DMS 273 (cell line): Measurements from ENCODE around the gene C11orf68.
"Not testable (repeated sequence)": the region's sequence is repeated elsewhere in the genome, so short reads cannot be mapped to it uniquely, and the experiment has no call there.

Experiments used
- DNase-seq: peaks from one replicate; lab custom pipeline; 2025; ENCODE audit not compliant: unreplicated experiment; lab: John Stamatoyannopoulos, UW

C11orf68 gene

DNA sequence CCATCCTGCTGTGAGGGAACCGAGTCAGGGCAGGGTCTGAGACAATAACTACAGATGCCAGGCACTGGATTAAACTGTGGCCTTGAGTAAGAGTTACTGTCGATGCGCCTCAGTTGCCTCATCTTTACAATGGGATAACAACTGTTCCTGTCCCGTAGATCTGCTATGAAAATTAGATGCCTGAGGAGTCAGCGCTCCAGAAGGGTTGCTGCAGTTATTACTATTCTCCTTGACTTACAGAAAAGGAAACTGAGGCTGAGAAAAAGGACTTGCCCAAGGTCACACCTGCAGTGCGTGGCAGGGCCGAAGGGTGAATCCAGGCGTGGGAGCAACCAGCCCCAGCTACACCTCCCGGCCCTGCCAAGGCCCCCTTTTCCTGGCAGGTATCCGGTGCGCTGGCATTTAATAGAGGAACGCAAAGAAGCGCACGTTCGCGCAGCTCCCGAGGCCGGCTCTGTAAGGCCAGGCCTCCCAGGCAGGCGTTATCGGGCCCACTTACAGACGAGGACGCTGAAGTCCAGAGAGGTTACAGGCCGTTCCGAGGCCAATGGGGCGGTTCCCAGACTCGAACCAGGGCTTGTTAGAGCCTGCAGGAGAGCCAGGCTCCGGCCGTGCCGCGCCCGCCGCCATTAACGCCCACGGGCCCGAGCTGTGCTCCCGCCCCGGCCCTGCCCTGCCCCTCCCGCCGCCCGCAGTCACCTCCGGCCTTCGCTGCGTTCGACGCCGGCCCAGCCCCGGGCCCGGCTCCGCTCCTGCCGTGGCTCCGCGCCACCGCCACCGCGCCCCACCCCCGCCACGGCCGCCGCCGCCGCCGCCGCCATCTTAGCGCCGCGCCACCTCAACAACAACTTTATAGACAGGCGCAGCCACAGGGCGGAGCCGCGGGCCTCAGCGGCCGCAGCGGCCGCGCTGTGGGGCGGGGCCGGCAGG is at the start of gene C11orf68:
C11orf68 (minus strand) TSS at position 852 of the 930 bp plus-strand sequence; CDS start at position 821, 31 bp downstream.
- peak; percentile 63 for DNase-seq

DNA sequence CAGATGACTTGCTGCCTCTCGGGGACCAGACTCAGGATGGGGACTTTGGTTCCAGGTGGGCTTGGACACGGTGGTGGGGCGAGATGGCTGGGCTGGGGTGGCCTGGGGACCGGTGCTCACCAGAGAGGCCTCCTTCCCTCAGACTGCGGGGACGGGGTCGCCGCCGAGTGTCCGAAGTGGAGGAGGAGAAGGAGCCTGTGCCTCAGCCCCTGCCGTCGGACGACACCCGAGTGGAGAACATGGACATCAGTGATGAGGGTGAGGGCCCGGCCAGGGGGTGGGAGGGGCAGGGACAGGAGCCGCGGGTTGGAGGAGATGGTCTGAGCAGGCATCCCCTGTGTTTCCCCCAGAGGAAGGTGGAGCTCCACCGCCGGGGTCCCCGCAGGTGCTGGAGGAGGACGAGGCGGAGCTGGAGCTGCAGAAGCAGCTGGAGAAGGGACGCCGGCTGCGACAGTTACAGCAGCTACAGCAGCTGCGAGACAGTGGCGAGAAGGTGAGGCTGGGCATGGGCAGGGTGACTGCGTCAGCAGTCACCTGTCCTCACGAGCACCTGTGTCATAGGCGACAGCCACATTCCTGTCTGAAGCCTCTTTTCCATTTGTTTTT is 48.6 kb upstream of the C11orf68 start:
- no peak for DNase-seq

DNA sequence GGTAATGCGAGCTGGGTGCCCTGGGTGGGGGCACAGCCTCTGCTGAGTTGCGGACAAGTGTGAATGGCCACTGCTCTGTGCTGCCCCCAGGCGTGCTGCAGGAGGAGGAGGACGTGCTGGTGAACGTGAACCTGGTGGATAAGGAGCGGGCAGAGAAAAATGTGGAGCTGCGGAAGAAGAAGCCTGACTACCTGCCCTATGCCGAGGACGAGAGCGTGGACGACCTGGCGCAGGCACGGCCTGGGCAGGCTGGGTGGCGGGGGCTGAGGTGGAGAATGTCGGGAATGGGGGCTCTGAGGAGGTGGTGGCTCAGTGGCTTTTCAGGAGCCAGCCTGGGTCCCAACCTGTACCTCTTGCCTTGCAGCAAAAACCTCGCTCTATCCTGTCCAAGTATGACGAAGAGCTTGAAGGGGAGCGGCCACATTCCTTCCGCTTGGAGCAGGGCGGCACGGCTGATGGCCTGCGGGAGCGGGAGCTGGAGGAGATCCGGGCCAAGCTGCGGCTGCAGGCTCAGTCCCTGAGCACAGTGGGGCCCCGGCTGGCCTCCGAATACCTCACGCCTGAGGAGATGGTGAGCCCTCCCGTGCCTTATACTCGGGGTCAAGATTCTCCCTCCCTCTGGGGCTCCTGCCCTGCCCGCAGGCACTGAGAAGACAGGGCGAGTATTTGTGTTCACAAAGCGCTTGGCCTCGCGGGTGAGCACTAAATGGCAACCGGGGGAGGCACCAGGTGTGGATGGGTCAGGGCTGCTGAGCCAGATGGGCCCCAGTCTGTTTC is 47.3 kb upstream of the C11orf68 start:
- peak; percentile 75 for DNase-seq

- no peak for DNase-seq
Observed at GRCh38 chr11:65964906-65965305, 46.0 kb upstream of the C11orf68 start.

GRCh38 chr11:65962141-65962564 is 43.3 kb upstream of the C11orf68 start:
- no peak for DNase-seq

DNA sequence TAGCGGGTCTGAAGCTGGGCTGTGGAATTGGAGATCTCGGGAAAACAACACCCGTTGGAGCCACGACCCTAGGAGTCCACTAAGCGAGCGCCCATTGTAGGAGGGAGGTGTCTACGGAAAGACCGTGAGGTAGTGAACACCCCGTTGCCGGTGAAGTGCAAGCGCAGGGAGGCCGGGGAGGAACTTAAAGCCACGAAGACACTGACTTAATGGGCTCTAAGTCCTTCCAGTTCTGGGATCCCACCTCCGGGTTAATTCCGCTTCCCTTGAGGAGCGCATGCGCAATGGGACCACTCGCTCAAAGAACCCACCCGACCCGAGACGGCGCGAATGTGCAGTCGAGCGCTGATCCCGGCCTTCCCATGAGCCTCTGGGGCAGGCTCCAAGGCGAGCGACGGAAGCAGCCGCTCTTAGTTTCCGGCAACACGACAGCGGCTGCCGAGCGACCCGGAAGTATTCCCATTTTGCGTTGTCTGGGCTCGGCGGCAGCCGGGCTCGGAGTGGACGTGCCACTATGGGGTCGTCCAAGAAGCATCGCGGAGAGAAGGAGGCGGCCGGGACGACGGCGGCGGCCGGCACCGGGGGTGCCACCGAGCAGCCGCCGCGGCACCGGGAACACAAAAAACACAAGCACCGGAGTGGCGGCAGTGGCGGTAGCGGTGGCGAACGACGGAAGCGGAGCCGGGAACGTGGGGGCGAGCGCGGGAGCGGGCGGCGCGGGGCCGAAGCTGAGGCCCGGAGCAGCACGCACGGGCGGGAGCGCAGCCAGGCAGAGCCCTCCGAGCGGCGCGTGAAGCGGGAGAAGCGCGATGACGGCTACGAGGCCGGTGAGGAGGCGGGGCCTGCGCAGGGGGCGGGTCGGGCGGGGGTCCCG is 42.6 kb upstream of the C11orf68 start, which contains the start of gene SART1:
SART1 (plus strand) TSS at position 468 of the 874 bp plus-strand sequence; CDS start at position 515, 47 bp downstream.
- DNase-seq = peak; percentile 98

DNA sequence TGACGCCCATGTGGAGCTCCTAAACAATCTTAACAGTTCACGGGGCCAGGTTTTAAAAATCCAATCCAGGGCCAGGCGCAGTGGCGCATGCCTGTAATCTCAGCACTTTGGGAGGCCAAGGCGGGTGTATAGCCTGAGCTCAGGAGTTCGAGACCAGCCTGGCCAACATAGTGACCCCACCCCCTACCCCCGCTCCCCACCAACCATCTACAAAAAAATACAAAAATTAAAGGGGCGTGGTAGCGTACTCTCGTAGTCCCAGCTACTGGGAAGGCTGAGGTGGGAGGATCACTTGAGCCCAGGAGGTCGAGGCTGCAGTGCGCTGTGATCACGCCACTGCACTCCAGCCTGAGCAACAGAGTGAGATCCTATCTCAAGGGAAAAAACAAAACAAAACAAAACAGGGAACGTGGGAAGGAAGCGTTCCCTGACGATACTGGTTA is 42.0 kb upstream of the C11orf68 start:
- DNase-seq = no peak

GRCh38 chr11:65958774-65959420 is 40.0 kb upstream of the C11orf68 start:
- DNase-seq = no peak

- peak; percentile 13 for DNase-seq
Observed at GRCh38 chr11:65958291-65958690, 39.4 kb upstream of the C11orf68 start.

DNA sequence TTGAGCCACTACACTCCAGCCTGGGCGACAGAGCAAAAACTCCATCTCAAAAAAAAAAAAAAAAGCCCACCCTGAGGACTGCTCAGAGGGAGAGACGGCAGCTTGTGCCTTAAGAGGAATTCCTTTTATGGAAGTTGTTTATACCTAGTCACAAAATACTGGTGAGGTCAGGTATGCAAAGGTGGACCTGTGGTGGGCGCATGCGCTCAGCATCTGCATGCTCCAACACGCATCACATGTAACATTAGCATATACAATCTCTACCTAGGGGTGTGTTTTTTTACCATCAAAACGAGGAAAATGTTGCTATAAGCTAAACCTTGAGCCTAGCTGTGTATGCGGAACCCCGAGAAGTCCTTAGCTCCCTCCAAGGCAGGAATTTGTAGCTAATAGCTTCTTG is 35.9 kb upstream of the C11orf68 start:
- DNase-seq = no peak

GRCh38 chr11:65953471-65953870 is 34.6 kb upstream of the C11orf68 start:
- no peak for DNase-seq

GRCh38 chr11:65952052-65952521 is 33.2 kb upstream of the C11orf68 start:
- no peak for DNase-seq

GRCh38 chr11:65951641-65952040 is 32.8 kb upstream of the C11orf68 start:
- not testable (repeated sequence) for DNase-seq

- not testable (repeated sequence) for DNase-seq
Observed at GRCh38 chr11:65950711-65951110, 31.8 kb upstream of the C11orf68 start.

DNA sequence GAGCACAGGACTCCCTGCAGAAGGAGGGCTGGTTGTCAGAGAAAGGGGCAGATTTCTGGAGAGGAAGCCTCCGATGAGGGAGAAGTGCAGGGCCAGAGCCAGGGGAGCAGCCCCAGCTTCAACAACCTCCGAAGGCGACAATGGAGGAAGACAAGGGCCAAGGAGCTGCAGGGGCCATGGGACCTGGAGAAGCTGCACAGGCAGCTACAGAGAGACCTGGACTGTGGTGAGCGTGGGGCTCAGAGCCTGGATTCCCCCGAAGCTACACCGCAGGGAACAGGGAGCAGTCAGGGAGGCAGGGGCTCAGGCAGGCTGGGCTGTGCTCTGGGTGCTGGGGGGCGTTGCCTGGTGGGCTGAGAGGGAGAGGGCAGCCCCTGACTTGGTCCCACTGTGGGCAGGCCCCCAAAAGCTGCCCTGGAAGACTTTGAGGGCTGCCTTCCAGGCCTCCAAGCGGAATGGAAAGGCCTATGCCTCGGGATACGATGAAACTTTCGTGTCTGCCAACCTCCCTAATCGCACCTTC is 28.8 kb upstream of the C11orf68 start:
- no peak for DNase-seq

GRCh38 chr11:65947133-65947532 is 28.3 kb upstream of the C11orf68 start:
- no peak for DNase-seq

- DNase-seq = no peak
Observed at GRCh38 chr11:65946655-65947054, 27.8 kb upstream of the C11orf68 start.

DNA sequence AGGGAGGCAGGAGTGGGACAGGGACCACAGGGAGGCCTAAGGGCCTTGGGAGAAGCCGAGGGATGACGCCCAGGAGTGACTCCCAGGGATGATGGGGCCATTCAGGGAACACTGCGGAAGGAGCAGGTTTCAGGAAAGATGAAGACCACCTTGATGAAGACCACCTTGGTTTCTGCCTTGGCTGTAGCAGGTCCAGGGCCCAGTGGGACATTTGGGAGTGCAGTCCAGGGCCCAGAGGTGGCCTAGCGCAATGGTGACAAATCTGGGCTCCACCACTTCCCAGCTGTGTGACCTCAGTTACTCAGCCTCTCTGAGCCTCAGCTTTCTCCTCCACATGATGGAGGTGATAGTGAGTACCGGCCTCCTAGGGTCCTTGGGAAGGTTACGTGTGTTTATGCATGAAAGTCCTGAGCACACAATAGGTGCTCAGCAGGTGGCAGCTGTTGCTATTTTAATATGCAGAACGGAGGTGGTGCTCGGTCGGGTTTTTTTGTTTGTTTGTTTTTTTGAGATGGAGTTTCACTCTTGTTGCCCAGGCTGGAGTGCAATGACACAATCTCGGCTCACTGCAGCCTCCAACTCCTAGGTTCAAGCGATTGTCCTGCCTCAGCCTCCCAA is 27.2 kb upstream of the C11orf68 start:
- no peak for DNase-seq

- DNase-seq = no peak
Observed at GRCh38 chr11:65945430-65945911, 26.6 kb upstream of the C11orf68 start, which contains the start of gene TSGA10IP. Gene TSGA10IP, plus strand, starts transcription at chr11:65945480. Its CDS starts 196 bp downstream, at chr11:65945676.
